HepG2 (cell line): ENCODE results near the gene JDP2. TPM values are rescaled to one million over a fixed set of nuclear protein-coding genes. Genes with fewer than 3 reads are reported as not detected.

ENCODE experiments used
- ATAC-seq: fragments of 200-7000 bp; cut with Tn5 transposase; 3 replicates; pipeline ENCODE4 v1.9.1; 2020; ENCODE audit warnings: mild to moderate bottlenecking, moderate library complexity
- BruUV-seq: library from RNA; stranded (reverse); fragments of 400-500 nt; replicated peaks from 2 replicates; lab custom pipeline; 2021; lab: Mats Ljungman, UMichigan
- CTCF ChIA-PET: fragments of 300-600 bp; formaldehyde crosslinking; extraction: SDS; loops from one replicate; lab custom pipeline; 2021; ENCODE audit warnings: low total read pairs, inconsistent platforms, low intra/inter-chr PET ratio; lab: Yijun Ruan, JAX
- POLR2A ChIA-PET: fragments of 350-600 bp; sonication (Branson Sonifier 250); formaldehyde crosslinking; loops from one replicate; lab custom pipeline; 2020; ENCODE audit warnings: antibody characterized with exemption, inconsistent platforms; lab: Yijun Ruan, JAX
- DNase-seq: peaks from one replicate; pipeline ENCODE4 v3.0.0-alpha.2; 2015; ENCODE audit warnings: low spot score
- FAIRE-seq: peaks from 3 replicates; lab custom pipeline; 2011; peaks lifted over from hg19 to GRCh38; lab: Jason Lieb, UNC
- H2AFZ ChIP-seq: one replicate; pipeline ENCODE4 v1.6.1; 2011; ENCODE audit warnings: low read length, inconsistent platforms
- H3K27ac ChIP-seq: fragments of 300-600 bp; 3 replicates; pipeline ENCODE4 v1.8.0; 2011; ENCODE audit warnings: mixed run types, mild to moderate bottlenecking, mixed read lengths, low read length, inconsistent platforms; ENCODE audit not compliant: insufficient read depth; ENCODE audit errors: extremely low read length
- H3K27me3 ChIP-seq, 2 experiments: fragments of 200-600 bp in 1 of 2; 2 replicates in 1 of 2; 3 replicates in 1 of 2; pipeline versions ENCODE4 v1.6.0 to v1.8.0; 2011; ENCODE audit warnings: low read length in 2 of 2, mild to moderate bottlenecking in 2 of 2, moderate library complexity in 2 of 2, inconsistent platforms in 1 of 2; ENCODE audit not compliant: insufficient read depth in 2 of 2, control insufficient read depth in 1 of 2
- H3K36me3 ChIP-seq, 2 experiments: fragments of 200-600 bp in 1 of 2; replicated peaks in 1 of 2; 2 replicates in 1 of 2; 3 replicates in 1 of 2; pipeline versions ENCODE4 v1.5.1 to v1.8.0; 2011; ENCODE audit warnings: low read length in 2 of 2, inconsistent platforms in 1 of 2; ENCODE audit not compliant: insufficient read depth in 2 of 2, control insufficient read depth in 1 of 2
- H3K4me1 ChIP-seq: 2 replicates; pipeline ENCODE4 v1.5.1; 2012; ENCODE audit warnings: low read length, inconsistent platforms; ENCODE audit not compliant: insufficient read depth
- H3K4me2 ChIP-seq: 2 replicates; pipeline ENCODE4 v1.6.0; 2011; ENCODE audit warnings: low read depth, low read length, inconsistent platforms
- H3K4me3 ChIP-seq, 3 experiments: fragments of 200-600 bp in 1 of 3; sonication (generic), shearing (Covaris generic) in 1 of 3; replicated peaks in 1 of 3; 2 replicates each; pipeline ENCODE4 v1.5.1; 2011 to 2016; ENCODE audit warnings: low read length in 3 of 3, inconsistent platforms in 2 of 3, low read depth in 2 of 3, mild to moderate bottlenecking in 2 of 3, control low read depth in 1 of 3, mixed read lengths in 1 of 3; ENCODE audit not compliant: insufficient read depth in 1 of 3
- H3K79me2 ChIP-seq: one replicate; pipeline ENCODE4 v1.6.1; 2011; ENCODE audit warnings: low read length, inconsistent platforms; ENCODE audit not compliant: insufficient read depth
- H3K9ac ChIP-seq: 2 replicates; pipeline ENCODE4 v1.6.0; 2011; ENCODE audit warnings: mild to moderate bottlenecking, low read depth, low read length, inconsistent platforms; ENCODE audit not compliant: insufficient read depth
- H3K9me3 ChIP-seq: 2 replicates; pipeline ENCODE4 v1.5.1; 2012; ENCODE audit warnings: mild to moderate bottlenecking, low read length
- H4K20me1 ChIP-seq: 2 replicates; pipeline ENCODE4 v1.6.0; 2011; ENCODE audit warnings: inconsistent platforms, mild to moderate bottlenecking, low read length, moderate library complexity; ENCODE audit not compliant: insufficient read depth
- ELF3 ChIP-seq: IDR thresholded peaks from 2 replicates; pipeline ENCODE4 v1.6.1; 2016; ENCODE audit warnings: missing genetic modification reagents, missing compliant biosample characterization
- NR1H2 ChIP-seq: sonication (generic); formaldehyde crosslinking; IDR thresholded peaks from 2 replicates; pipeline ENCODE4 v1.8.1; 2022; ENCODE audit warnings: low read depth, missing genetic modification reagents, borderline replicate concordance
- RFX5 ChIP-seq: IDR thresholded peaks from 2 replicates; pipeline ENCODE4 v1.6.1; 2011; ENCODE audit warnings: low read depth, low read length, improper control_type of control experiment
- RFXAP ChIP-seq: sonication (generic); formaldehyde crosslinking; IDR thresholded peaks from 2 replicates; pipeline ENCODE4 v1.4.0; 2020; ENCODE audit warnings: missing genetic modification reagents, borderline replicate concordance
- TEF ChIP-seq: sonication (generic); formaldehyde crosslinking; IDR thresholded peaks from 2 replicates; pipeline ENCODE4 v1.5.0; 2020; ENCODE audit warnings: missing genetic modification reagents
- ZFP82 ChIP-seq: sonication (generic); formaldehyde crosslinking; IDR thresholded peaks from 2 replicates; pipeline ENCODE4 v1.5.1; 2020; ENCODE audit warnings: mild to moderate bottlenecking, missing genetic modification reagents, borderline replicate concordance
- ZNF3 ChIP-seq: IDR thresholded peaks from 2 replicates; pipeline ENCODE4 v1.7.0; 2017; ENCODE audit warnings: inconsistent platforms
- ZNF354B ChIP-seq: sonication (generic); formaldehyde crosslinking; IDR thresholded peaks from 2 replicates; pipeline ENCODE4 v1.8.0; 2022; ENCODE audit warnings: mild to moderate bottlenecking, missing genetic modification reagents
- ZNF432 ChIP-seq: sonication (generic); formaldehyde crosslinking; IDR thresholded peaks from 2 replicates; pipeline ENCODE4 v1.5.0; 2020; ENCODE audit warnings: missing genetic modification reagents, mild to moderate bottlenecking, borderline replicate concordance
- ZNF660 ChIP-seq: sonication (generic); formaldehyde crosslinking; IDR thresholded peaks from 2 replicates; pipeline ENCODE4 v1.5.1; 2020; ENCODE audit warnings: mild to moderate bottlenecking, low read depth, missing genetic modification reagents, borderline replicate concordance
- WGBS: methylation state at CpG from one replicate; pipeline ENCODE4 v1.1.6; 2017; ENCODE audit warnings: low lambda C conversion rate; 5-methylcytosine and 5-hydroxymethylcytosine counted together
- in situ Hi-C: cut with HindIII; loops from 2 replicates; pipeline ENCODE4 v1.10.0; 2017; ENCODE audit warnings: low pct_unique_long_range_greater_than_20kb; ENCODE audit not compliant: extremely low pct_ligation_motif_present
- intact Hi-C: fragments of 100-400 bp; cut with micrococcal nuclease; formaldehyde crosslinking; loops from one replicate; pipeline ENCODE4 v1.10.0; 2022; ENCODE audit not compliant: unreplicated experiment
- polyA plus RNA-seq, 8 experiments: library from polyadenylated mRNA; depleted of rRNA in 3 of 8; stranded (reverse) in 7 of 8; unstranded in 1 of 8; fragments of >200 nt; fragmentation: Illumina TruSeq in 4 of 8; extraction: Trizol in 4 of 8; gene quantifications; 2 replicates each; pipeline versions ENCODE4 v1.2.1 to v1.2.3, GENCODE V29; 2011 to 2016; ENCODE audit warnings: low read depth in 4 of 8, missing spikeins in 1 of 8, mixed read lengths in 1 of 8; ENCODE audit not compliant: insufficient read depth in 1 of 8
- total RNA-seq, 5 experiments: library from RNA; depleted of rRNA; stranded (reverse); fragments of >200 nt; fragmentation: Illumina TruSeq; extraction: Trizol; gene quantifications; 2 replicates each; pipeline ENCODE4 v1.2.3, GENCODE V29; 2016; ENCODE audit warnings: low read depth in 1 of 5
- TF ChIP-seq, protein P1 (sequence below): sonication (generic); formaldehyde crosslinking; IDR thresholded peaks from 2 replicates; pipeline ENCODE4 v1.5.1; 2020; ENCODE audit warnings: mild to moderate bottlenecking, missing genetic modification reagents, borderline replicate concordance

Gene JDP2
- total and polyA plus RNA-seq, 2 of the 13 experiments (the other 11 are each of a cell fraction or from before 2014, with no cell fraction given), result 8.0 to 8.9 TPM

- H3K4me1 ChIP-seq, result no peaks in the 10 kb centered on the region
- no peak overlapping the region for H3K9ac ChIP-seq
- no peak for TF ChIP-seq ZNF3 (CRISPR knock-in tag)
- TF ChIP-seq, all 625 proteins: peak for 0
- ChIA-PET CTCF (no interaction called here), POLR2A (no interaction called here)
- Histone ChIP-seq H3K79me2 (no peaks in the 10 kb centered on the region), H2AFZ (no peak overlapping the region), H4K20me1 (no peaks in the 10 kb centered on the region), H3K27me3 (no peaks in the 10 kb centered on the region; a peak in 1 of 5 replicates), H3K4me2 (no peak overlapping the region), H3K36me3 (no peaks in the 10 kb centered on the region), H3K9me3 (no peaks in the 10 kb centered on the region), H3K4me3 (no peak overlapping the region), H3K27ac (no peak overlapping the region)
- no peak for ATAC-seq
- in situ Hi-C loops, result no loop called here
- DNase-seq, result no peak
- BruUV-seq, result no TSS peak
- intact Hi-C loops, result no loop called here
- no peak for FAIRE-seq
- 0% methylated on average over 1 of the region's 1 CpG for WGBS
These were observed 44.1 kb upstream of the JDP2 start for GRCh38 chr14:75383721-75384120.

- ChIA-PET POLR2A (no interaction called here), CTCF (no interaction called here)
- no TSS peak for BruUV-seq
- in situ Hi-C loops (no loop called here), intact Hi-C loops (no loop called here)
- no peaks in the 10 kb centered on the region for H4K20me1 ChIP-seq
- H3K9ac ChIP-seq, result no peak overlapping the region
- ATAC-seq (no peak), DNase-seq (no peak), FAIRE-seq (no peak)
- H2AFZ ChIP-seq, result no peak overlapping the region
- H3K4me1 ChIP-seq, result no peaks in the 10 kb centered on the region
- peaks cover 0 to 12% of the 10 kb centered on the region in 2 experiments; a peak in 1 of 5 replicates for H3K27me3 ChIP-seq
- WGBS, result 39% methylated on average over 3 of the region's 3 CpGs
- H3K4me3 ChIP-seq, result no peak overlapping the region
- no peaks in the 10 kb centered on the region for H3K36me3 ChIP-seq
- H3K9me3 ChIP-seq, result no peaks in the 10 kb centered on the region
- no peak overlapping the region for H3K4me2 ChIP-seq
- H3K79me2 ChIP-seq, result no peaks in the 10 kb centered on the region
- H3K27ac ChIP-seq, result no peak overlapping the region
- TF ChIP-seq, protein P1, sequence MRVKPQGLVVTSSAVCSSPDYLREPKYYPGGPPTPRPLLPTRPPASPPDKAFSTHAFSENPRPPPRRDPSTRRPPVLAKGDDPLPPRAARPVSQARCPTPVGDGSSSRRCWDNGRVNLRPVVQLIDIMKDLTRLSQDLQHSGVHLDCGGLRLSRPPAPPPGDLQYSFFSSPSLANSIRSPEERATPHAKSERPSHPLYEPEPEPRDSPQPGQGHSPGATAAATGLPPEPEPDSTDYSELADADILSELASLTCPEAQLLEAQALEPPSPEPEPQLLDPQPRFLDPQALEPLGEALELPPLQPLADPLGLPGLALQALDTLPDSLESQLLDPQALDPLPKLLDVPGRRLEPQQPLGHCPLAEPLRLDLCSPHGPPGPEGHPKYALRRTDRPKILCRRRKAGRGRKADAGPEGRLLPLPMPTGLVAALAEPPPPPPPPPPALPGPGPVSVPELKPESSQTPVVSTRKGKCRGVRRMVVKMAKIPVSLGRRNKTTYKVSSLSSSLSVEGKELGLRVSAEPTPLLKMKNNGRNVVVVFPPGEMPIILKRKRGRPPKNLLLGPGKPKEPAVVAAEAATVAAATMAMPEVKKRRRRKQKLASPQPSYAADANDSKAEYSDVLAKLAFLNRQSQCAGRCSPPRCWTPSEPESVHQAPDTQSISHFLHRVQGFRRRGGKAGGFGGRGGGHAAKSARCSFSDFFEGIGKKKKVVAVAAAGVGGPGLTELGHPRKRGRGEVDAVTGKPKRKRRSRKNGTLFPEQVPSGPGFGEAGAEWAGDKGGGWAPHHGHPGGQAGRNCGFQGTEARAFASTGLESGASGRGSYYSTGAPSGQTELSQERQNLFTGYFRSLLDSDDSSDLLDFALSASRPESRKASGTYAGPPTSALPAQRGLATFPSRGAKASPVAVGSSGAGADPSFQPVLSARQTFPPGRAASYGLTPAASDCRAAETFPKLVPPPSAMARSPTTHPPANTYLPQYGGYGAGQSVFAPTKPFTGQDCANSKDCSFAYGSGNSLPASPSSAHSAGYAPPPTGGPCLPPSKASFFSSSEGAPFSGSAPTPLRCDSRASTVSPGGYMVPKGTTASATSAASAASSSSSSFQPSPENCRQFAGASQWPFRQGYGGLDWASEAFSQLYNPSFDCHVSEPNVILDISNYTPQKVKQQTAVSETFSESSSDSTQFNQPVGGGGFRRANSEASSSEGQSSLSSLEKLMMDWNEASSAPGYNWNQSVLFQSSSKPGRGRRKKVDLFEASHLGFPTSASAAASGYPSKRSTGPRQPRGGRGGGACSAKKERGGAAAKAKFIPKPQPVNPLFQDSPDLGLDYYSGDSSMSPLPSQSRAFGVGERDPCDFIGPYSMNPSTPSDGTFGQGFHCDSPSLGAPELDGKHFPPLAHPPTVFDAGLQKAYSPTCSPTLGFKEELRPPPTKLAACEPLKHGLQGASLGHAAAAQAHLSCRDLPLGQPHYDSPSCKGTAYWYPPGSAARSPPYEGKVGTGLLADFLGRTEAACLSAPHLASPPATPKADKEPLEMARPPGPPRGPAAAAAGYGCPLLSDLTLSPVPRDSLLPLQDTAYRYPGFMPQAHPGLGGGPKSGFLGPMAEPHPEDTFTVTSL (CRISPR knock-in tag), result no peak
- TF ChIP-seq ZNF354B (no peak), ELF3 (CRISPR knock-in tag) (no peak), ZFP82 (CRISPR knock-in tag) (no peak), NR1H2 (CRISPR knock-in tag) (no peak), TEF (no peak), ZNF432 (CRISPR knock-in tag) (no peak), ZNF660 (CRISPR knock-in tag) (no peak), RFXAP (no peak), RFX5 (no peak)
These were observed 38.1 kb upstream of the JDP2 start for GRCh38 chr14:75389679-75390078.
